NOMO-1 treated with dmso at 0.1 percent for 144 hours (cell line): ENCODE data around the gene MAP3K5.
"Not testable (repeated sequence)": the region's sequence is repeated elsewhere in the genome, so short reads cannot be mapped to it uniquely, and the experiment has no call there.

Source experiments
- DNase-seq: peaks from one replicate; lab custom pipeline; 2025; ENCODE audit not compliant: unreplicated experiment; lab: John Stamatoyannopoulos, UW

The MAP3K5 gene

DNA sequence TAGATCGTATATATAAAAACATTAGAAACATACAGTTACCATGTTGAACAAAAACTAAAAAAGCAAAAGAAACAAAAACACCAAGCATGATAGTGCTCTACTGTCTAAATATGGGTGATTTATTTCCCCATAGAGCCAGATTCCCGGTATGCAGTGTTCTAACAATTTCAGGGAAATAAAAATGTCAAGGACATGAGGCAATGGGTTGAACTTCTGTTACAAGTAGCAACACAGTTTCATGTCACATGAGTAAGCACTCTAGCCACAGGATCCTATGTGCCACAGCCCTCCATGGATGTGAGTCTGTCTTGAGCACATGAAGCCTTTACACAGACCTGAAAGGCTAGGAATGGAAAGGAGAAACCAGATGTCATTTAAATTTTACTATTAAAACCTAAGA, 96.0 kb downstream of the MAP3K5 start:
- DNase-seq: no peak

DNA sequence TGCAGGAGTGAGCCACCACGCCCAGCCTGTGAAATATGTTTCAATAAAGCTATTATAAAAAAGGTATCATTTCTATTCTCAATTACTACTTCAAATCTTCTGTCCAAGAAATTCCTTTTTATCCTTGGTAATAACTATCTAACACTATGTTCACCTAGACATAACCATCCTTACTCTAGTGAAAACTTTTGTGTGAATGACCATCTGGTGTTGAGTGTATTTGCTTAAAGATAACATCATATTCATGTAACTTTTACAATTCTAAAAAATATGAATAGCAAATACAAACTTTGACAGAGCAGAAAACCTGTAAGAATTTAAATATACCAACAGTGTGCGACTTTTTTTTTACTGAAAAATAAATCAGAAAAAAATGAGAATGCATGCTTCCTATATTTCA, 96.9 kb downstream of the MAP3K5 start:
- no peak for DNase-seq

DNA sequence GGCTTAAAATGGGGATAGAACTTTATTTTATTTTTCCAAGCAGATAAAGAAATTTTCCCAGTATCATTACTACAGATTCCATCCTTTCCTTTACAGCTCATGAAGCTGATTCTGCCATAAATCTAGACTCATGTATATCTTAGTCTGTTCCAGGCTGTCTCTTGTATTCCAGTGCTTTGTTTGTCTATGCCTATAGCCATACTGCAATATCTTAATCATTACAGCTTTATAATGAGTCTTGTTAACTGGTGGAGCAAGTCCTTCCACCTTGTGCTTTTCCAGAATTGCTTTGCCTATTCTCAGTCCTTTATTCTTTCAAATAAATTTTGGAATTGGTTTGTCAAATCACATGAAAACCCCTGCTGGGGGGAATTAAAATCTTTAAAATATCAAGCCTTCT, 99.2 kb downstream of the MAP3K5 start:
- DNase-seq: no peak

- not testable (repeated sequence) for DNase-seq
These were observed 104.4 kb downstream of the MAP3K5 start for GRCh38 chr6:136687894-136688293.

GRCh38 chr6:136685540-136686108, 106.7 kb downstream of the MAP3K5 start:
- DNase-seq: no peak

DNA sequence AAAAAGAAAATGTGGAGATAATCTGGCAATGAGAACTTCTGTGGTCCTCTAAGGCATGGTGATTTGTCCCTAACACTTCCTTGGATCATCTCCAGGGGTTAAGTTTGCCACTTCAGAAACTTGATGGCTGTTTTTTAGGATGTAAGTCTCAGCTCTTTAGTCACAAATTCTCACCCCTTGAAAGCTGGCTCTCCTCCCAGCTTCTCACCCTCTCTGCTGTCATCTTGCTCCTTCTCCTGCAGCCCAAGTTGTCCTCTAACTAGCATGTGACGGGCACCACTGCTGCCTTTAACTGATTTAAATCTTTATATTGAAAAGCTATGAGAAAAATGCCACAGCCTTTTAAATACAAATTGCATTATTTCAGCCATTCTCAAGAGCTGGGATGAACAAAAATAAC, 107.8 kb downstream of the MAP3K5 start:
- DNase-seq: no peak

DNA sequence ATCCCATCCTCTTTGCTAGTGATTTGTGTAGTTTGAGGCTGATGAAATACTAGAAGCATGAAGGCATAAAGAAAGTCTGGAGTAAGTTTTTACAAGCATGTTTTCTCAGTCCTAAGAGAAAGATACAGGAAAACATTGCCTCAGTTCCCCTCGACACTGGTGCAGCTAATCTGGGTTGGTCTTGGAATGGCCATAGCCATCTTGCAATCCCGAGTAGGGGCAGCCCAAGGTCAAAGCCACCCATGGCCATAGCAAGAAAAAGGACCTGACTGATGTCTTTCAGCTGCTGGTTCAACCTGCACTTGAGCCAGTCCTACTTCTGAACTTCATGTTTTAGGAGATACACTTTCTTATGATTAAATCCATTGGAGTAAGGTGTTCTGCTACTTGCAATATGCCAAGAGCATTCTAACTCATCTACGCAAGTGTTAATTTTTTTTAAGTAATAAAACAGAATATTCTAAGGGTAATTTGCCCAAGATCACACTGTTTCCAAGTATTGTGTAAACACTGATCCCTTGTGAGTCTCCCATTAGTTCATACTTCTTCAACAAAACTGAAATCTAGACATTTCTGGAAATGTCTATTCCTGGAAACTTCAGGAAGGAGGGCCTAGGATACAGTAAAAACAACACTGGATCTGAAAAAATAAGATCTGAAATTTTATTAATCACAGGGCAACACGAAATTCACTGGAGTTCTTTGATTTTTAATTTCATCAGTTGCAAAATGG, 108.9 kb downstream of the MAP3K5 start:
- DNase-seq: no peak

GRCh38 chr6:136682292-136682691, 110.0 kb downstream of the MAP3K5 start:
- no peak for DNase-seq

DNA sequence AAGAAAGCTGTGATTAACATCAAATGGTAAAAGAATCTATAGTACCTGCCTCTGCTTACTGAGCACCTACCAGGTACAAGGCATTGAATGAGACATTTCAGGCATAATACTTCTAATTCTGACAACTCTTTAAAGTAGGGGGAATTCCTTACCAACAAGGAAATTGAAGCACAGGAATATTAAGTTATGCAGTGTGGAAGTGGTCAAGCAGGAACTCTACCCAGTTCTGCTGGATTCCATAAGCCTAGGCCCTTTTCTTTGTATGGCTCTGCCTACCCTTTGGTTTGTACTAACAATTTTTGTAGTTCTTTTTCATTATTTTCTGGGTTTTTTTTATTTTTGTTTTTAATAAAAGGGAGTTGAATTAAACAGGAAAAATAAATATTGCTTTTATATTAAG, 114.5 kb downstream of the MAP3K5 start:
- DNase-seq: no peak

- no peak for DNase-seq
These were observed 114.9 kb downstream of the MAP3K5 start for GRCh38 chr6:136677344-136677743.

- no peak for DNase-seq
These were observed 116.2 kb downstream of the MAP3K5 start for GRCh38 chr6:136676075-136676474.

GRCh38 chr6:136673571-136673970, 118.7 kb downstream of the MAP3K5 start:
- DNase-seq: no peak

DNA sequence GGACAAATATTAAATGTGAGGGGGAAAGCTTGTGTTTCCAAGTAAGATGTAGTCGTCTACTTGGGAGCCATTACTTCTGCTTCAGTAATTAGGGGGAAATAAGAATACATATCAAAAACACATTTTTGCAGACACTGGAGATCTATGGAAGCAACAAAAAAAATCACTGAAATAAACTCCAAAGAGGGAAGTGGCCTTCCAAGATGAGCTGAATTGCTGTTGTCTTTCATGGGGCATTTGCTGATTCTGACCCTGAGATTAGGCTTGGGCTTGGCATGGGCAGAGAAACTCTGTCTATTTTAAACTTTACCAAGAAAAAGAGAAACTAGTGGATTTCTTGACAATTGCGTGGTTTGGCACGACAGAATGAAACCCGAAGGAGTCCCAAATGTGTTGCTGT, 120.1 kb downstream of the MAP3K5 start:
- DNase-seq: no peak

- no peak for DNase-seq
These were observed 123.0 kb downstream of the MAP3K5 start for GRCh38 chr6:136669299-136669699.

- DNase-seq: no peak
These were observed 123.7 kb downstream of the MAP3K5 start for GRCh38 chr6:136668571-136668970.

- no peak for DNase-seq
These were observed 126.2 kb downstream of the MAP3K5 start for GRCh38 chr6:136666041-136666440.

GRCh38 chr6:136662347-136663237, 129.7 kb downstream of the MAP3K5 start:
- DNase-seq: no peak

DNA sequence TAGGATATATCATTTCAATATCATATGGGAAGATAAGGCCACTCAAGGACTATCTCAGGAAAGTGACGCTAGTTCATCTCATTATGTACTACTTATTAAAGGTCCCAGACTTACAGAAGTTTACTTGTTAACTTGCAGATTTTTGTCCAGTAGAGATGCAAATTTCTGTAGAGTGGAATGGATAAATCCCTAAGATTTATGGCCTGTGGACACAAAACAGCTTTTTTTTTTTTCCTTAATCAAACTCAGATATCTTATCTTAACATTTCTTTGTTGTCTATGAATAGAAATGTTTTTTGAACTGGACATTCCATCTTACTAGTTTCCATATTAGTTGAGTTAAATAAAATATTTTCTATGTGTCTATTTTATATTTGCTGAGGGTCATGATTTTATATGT, 131.6 kb downstream of the MAP3K5 start:
- DNase-seq: no peak

GRCh38 chr6:136659991-136660499, 132.2 kb downstream of the MAP3K5 start:
- no peak for DNase-seq

DNA sequence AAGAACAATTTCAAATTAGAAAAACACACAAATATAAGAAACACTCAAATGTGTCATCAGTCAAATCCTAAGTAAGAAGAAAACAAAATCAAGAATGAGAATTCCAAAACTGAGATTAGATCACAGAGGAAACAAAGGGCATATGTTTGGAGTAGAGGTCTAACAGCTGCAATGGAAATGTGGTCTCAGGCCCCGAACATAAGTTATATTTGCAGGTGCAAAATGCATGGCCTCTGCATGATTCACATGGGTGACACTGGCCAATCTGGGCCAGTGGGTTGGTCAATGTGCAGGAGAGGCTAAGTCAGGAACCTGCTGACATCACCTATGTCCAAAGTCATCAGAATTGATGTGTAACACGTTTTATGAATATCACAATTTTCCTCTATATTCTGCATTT, 133.6 kb downstream of the MAP3K5 start:
- no peak for DNase-seq

GRCh38 chr6:136657666-136658065, 134.6 kb downstream of the MAP3K5 start:
- no peak for DNase-seq

DNA sequence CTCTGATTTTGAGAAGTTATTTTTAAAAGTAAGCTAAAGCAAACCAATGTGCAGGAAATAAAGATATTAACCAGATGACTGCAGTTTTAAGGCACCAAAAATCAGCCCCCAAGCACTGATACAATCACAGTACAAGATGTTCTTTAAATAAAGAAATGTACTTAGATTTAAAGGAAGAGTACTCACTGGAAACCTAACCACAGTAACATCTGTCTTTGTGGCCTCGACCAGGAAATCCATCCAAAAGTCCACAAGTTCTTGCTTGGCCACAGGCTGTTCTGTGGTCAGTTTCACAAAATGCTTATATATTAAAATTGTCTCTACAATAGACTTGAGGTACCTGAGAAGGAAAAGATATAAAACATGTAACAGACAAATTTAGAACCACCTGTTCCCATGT, 136.2 kb downstream of the MAP3K5 start:
- DNase-seq: no peak
